Nephron progenitor cell (in vitro differentiated cells): ENCODE measurements around the gene RNFT2.
A peak's percentile ranks its signal among the peaks of the same experiment; 100 is the strongest.
"Not testable (repeated sequence)": the region's sequence is repeated elsewhere in the genome, so short reads cannot be mapped to it uniquely, and the experiment has no call there.

ENCODE experiments used
- DNase-seq: peaks from one replicate; pipeline ENCODE4 v3.0.0; 2021
- H3K27ac Mint-ChIP-seq: 2 replicates; pipeline ENCODE4 v1.8.0; 2021; ENCODE audit warnings: mild to moderate bottlenecking, moderate library complexity, mixed read lengths
- H3K27me3 Mint-ChIP-seq: 2 replicates; pipeline ENCODE4 v1.8.0; 2021; ENCODE audit warnings: mild to moderate bottlenecking, low read depth, mixed read lengths; ENCODE audit not compliant: poor library complexity
- H3K36me3 Mint-ChIP-seq: 2 replicates; pipeline ENCODE4 v1.8.0; 2021; ENCODE audit warnings: low read depth, mixed read lengths
- H3K4me1 Mint-ChIP-seq: 2 replicates; pipeline ENCODE4 v1.8.0; 2021; ENCODE audit warnings: mixed read lengths
- H3K4me3 Mint-ChIP-seq: 2 replicates; pipeline ENCODE4 v1.8.0; 2021; ENCODE audit warnings: mild to moderate bottlenecking, moderate library complexity, mixed read lengths
- H3K9me3 Mint-ChIP-seq: 2 replicates; pipeline ENCODE4 v1.8.0; 2021; ENCODE audit warnings: mild to moderate bottlenecking, moderate library complexity, mixed read lengths
- TF ChIP-seq, protein P1 (sequence below): fragments of 200-600 bp; sonication (generic); IDR thresholded peaks from 2 replicates; pipeline ENCODE4 v1.5.0; 2021; ENCODE audit warnings: antibody characterized with exemption

The RNFT2 gene

DNA sequence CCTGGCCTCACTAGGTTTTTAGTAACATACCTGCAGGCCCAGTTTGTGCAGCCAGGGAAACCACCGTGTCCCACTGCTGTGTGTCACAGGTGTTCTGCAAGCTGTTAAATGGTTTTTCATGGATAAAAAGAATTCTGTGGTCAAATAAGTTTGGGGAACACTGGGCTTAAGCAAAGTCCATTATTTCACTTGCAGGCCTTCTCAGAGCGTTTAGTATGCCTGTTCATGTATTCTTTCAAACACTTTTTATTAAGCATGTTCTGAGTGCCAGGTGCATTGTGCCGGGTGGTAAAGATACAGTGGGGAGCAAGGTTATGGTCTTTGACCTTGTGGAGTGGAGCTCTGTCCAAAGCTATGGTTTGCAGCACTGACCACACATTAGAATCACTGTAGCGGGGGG is 7.4 kb downstream of the RNFT2 start:
- Mint-ChIP-seq H3K4me1 (no peaks in the 10 kb centered on the region), H3K27me3 (no peaks in the 10 kb centered on the region), H3K4me3 (no peak overlapping the region), H3K27ac (no peak overlapping the region), H3K36me3 (peaks cover 23% of the 10 kb centered on the region), H3K9me3 (no peaks in the 10 kb centered on the region)
- TF ChIP-seq, protein P1, sequence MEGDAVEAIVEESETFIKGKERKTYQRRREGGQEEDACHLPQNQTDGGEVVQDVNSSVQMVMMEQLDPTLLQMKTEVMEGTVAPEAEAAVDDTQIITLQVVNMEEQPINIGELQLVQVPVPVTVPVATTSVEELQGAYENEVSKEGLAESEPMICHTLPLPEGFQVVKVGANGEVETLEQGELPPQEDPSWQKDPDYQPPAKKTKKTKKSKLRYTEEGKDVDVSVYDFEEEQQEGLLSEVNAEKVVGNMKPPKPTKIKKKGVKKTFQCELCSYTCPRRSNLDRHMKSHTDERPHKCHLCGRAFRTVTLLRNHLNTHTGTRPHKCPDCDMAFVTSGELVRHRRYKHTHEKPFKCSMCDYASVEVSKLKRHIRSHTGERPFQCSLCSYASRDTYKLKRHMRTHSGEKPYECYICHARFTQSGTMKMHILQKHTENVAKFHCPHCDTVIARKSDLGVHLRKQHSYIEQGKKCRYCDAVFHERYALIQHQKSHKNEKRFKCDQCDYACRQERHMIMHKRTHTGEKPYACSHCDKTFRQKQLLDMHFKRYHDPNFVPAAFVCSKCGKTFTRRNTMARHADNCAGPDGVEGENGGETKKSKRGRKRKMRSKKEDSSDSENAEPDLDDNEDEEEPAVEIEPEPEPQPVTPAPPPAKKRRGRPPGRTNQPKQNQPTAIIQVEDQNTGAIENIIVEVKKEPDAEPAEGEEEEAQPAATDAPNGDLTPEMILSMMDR, result no peak
- no peak for DNase-seq

DNA sequence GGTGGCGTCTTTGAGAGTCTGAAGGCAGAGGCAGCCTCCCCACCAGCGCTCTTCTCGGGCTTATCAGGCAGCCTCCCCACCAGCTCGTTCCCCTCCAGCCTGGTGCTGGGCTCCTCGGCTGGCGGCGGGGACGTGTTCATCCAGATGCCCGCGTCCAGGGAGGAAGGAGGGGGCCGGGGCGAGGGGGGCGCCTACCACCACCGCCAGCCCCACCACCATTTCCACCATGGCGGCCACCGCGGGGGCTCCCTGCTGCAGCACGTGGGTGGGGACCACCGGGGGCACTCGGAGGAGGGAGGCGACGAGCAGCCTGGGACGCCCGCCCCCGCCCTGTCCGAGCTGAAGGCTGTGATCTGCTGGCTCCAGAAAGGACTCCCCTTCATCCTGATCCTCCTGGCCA is 11.8 kb downstream of the RNFT2 start:
- DNase-seq, result no peak
- H3K4me1 Mint-ChIP-seq, result no peaks in the 10 kb centered on the region
- peaks cover 46% of the 10 kb centered on the region for H3K36me3 Mint-ChIP-seq
- TF ChIP-seq, protein P1, result no peak
- no peak overlapping the region for H3K4me3 Mint-ChIP-seq
- no peaks in the 10 kb centered on the region for H3K9me3 Mint-ChIP-seq
- no peaks in the 10 kb centered on the region for H3K27me3 Mint-ChIP-seq
- no peak overlapping the region for H3K27ac Mint-ChIP-seq

DNA sequence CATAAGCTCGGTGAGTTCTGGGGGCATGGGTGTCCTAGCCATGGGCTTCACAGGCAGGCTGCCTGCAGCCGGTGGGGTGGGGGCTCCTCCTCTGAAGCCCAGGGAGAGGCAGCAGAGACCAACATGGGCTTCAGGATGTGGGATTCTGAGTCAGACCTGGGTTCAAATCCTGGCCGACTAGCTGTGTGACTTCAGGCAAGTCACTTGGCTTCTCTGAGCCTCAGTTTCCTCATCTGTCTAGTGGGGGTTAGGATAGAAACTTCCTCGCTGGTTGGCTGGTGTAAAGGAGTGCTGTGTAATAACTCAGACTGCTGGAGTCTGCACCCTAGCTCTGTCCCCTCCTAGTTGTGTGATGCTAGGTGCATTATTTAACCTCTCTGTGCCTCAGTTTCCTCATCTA is 12.2 kb downstream of the RNFT2 start:
- Mint-ChIP-seq H3K4me1 (no peaks in the 10 kb centered on the region), H3K27me3 (no peaks in the 10 kb centered on the region), H3K36me3 (peaks cover 50% of the 10 kb centered on the region), H3K9me3 (no peaks in the 10 kb centered on the region), H3K27ac (no peak overlapping the region), H3K4me3 (no peak overlapping the region)
- TF ChIP-seq, protein P1, result no peak
- DNase-seq, result no peak

DNA sequence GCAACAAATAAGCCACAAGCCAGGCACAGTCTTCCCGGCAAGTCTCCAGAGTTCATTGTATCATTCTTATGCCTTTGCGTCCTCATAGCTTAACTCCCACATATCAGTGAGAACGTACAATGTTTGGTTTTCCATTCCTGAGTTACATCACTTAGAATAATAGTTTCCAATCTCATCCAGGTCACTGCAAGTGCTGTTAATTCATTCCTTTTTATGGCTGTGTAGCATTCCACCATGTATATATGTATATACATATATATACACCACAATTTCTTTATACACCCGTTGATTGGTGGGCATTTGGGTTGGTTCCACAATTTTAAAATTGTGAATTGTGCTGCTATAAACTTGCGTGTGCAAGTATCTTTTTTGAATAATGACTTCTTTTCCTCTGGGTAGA is 16.0 kb downstream of the RNFT2 start:
- H3K27me3 Mint-ChIP-seq, H3K4me1 Mint-ChIP-seq, H3K4me3 Mint-ChIP-seq, DNase-seq, H3K9me3 Mint-ChIP-seq: not testable (repeated sequence)
- peaks cover 82% of the 10 kb centered on the region for H3K36me3 Mint-ChIP-seq
- H3K27ac Mint-ChIP-seq, result peak overlapping the region; percentile 58

DNA sequence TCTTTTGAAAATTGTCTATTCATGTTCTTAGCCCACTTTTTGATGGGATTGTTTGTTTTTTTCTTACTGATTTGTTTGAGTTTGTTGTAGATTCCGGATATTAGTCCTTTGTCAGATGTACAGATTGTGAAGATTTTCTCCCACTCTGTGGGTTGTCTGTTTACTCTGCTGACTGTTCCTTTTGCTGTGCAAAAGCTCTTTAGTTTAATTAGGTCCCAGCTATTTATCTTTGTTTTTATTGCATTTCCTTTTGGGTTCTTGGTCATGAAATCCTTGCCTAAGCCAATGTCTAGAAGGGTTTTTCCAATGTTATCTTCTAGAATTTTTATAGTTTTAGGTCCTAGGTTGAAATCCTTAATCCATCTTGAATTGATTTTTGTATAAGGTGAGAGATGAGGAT is 16.7 kb downstream of the RNFT2 start:
- not testable (repeated sequence) for H3K4me1 Mint-ChIP-seq, DNase-seq, H3K4me3 Mint-ChIP-seq, H3K9me3 Mint-ChIP-seq, H3K27me3 Mint-ChIP-seq
- Mint-ChIP-seq H3K27ac (peak overlapping the region; percentile 55), H3K36me3 (peaks cover 89% of the 10 kb centered on the region)

DNA sequence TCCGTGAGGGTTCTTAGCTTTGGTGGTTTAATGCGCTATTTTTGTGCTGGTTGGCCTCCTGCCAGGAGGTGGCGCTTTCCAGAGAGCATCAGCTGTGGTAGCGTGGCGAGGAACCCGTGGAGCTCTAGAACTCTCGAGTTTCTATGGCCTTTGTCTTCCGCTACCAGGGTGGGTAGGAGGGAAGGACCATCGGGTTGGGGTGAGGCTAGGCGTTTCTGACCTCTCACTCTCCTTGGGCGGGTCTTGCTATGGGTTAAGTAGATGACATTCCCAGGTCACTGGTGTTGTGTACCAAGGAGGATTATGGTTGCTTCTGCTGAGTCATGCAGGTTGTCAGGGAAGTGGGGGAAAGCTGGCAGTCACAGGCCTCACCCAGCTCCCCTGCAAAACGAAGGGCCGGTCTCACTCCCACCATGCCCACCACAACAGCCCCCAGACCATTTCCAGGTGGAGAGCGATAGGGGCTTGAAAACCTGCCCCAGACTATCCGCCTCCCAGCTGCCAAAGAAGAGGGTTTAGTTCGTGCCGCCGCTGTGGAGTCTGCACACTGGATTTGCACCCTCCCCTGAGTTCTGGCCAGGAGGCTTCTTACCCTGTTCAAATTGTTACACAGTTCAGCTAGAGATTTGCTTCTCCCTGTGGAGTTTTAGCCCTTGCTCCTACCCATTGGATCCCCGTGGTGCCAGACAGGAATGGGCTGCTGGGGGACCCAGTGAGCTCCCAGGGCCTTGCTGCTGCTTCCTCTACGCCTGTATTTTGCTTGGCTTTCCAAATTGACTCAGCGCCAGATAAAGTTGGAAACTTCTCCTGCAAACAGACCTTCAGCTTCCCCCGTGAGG is 21.9 kb downstream of the RNFT2 start:
- no peaks in the 10 kb centered on the region for H3K27me3 Mint-ChIP-seq
- peak overlapping the region; percentile 84 for H3K4me3 Mint-ChIP-seq
- peaks cover 15% of the 10 kb centered on the region for H3K4me1 Mint-ChIP-seq
- H3K27ac Mint-ChIP-seq, result peak overlapping the region; percentile 77
- peaks cover 83% of the 10 kb centered on the region for H3K36me3 Mint-ChIP-seq
- TF ChIP-seq, protein P1, result peak; percentile 34
- no peaks in the 10 kb centered on the region for H3K9me3 Mint-ChIP-seq
- DNase-seq, result peak; percentile 40

DNA sequence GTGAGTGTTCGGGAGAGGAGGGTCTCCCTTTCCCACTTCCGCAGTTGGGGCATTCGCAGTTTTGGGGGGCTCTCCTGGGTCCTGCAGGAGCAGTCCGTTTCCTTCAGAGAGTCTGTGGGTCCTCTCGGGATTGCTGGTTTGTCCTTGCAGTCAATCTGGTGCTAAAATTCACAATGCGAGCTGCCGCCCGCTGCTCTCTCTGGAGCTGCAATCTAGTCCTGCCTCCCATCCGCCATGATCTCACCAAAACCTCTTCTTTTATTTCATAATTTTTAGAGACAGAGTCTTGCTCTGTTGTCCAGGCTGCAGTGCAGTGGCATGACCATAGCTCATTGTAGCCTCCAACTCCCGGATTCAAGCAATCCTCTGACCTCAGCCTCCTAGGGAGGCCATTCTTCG is 22.5 kb downstream of the RNFT2 start:
- DNase-seq, result no peak
- H3K27me3 Mint-ChIP-seq, result no peaks in the 10 kb centered on the region
- H3K9me3 Mint-ChIP-seq, result no peaks in the 10 kb centered on the region
- H3K27ac Mint-ChIP-seq, result peak overlapping the region; percentile 77
- TF ChIP-seq, protein P1, result no peak
- peaks cover 15% of the 10 kb centered on the region for H3K4me1 Mint-ChIP-seq
- peaks cover 77% of the 10 kb centered on the region for H3K36me3 Mint-ChIP-seq
- H3K4me3 Mint-ChIP-seq, result peak overlapping the region; percentile 84
